H9 (cell line): Measurements from ENCODE around the gene APOBR. TPM values are rescaled to one million over a fixed set of nuclear protein-coding genes. Genes with fewer than 3 reads are reported as not detected.
A peak's percentile ranks its signal among the peaks of the same experiment; 100 is the strongest.

ENCODE experiments used
- DNase-seq: peaks from one replicate; pipeline ENCODE4 v3.0.0-alpha.2; 2017
- H2AFZ ChIP-seq: one replicate; pipeline ENCODE4 v1.6.1; 2013; ENCODE audit warnings: mild to moderate bottlenecking, low read length, control low read depth, moderate library complexity
- H2AK5ac ChIP-seq: 2 replicates; pipeline ENCODE4 v1.6.1; 2013; ENCODE audit warnings: low read length, control low read depth, mixed read lengths; ENCODE audit not compliant: insufficient read length
- H2BK120ac ChIP-seq: one replicate; pipeline ENCODE4 v1.6.1; 2013; ENCODE audit warnings: low read depth, mild to moderate bottlenecking, low read length, control low read depth, inconsistent platforms; ENCODE audit not compliant: poor library complexity, severe bottlenecking
- H2BK12ac ChIP-seq: 2 replicates; pipeline ENCODE4 v1.6.1; 2013; ENCODE audit warnings: low read length, control low read depth, mixed read lengths, low read depth; ENCODE audit not compliant: insufficient read length
- H2BK15ac ChIP-seq: 2 replicates; pipeline ENCODE4 v1.6.1; 2013; ENCODE audit warnings: low read depth, low read length, control low read depth
- H2BK20ac ChIP-seq: one replicate; pipeline ENCODE4 v1.6.1; 2013; ENCODE audit warnings: low read depth, mild to moderate bottlenecking, low read length, control low read depth, inconsistent platforms; ENCODE audit not compliant: poor library complexity, severe bottlenecking
- H2BK5ac ChIP-seq: 2 replicates; pipeline ENCODE4 v1.6.1; 2013; ENCODE audit warnings: low read length, control low read depth, mixed read lengths; ENCODE audit not compliant: insufficient read length
- H3K14ac ChIP-seq: 2 replicates; pipeline ENCODE4 v1.6.1; 2013; ENCODE audit warnings: low read length, control low read depth; ENCODE audit not compliant: insufficient read depth
- H3K18ac ChIP-seq: 2 replicates; pipeline ENCODE4 v1.6.1; 2013; ENCODE audit warnings: low read depth, mild to moderate bottlenecking, mixed read lengths, low read length, control low read depth; ENCODE audit not compliant: insufficient read length
- H3K23ac ChIP-seq: 2 replicates; pipeline ENCODE4 v1.6.1; 2013; ENCODE audit warnings: low read length, control low read depth, mixed read lengths, low read depth; ENCODE audit not compliant: insufficient read length
- H3K23me2 ChIP-seq: 2 replicates; pipeline ENCODE4 v1.6.1; 2013; ENCODE audit warnings: low read depth, mild to moderate bottlenecking, mixed read lengths, low read length, control low read depth; ENCODE audit not compliant: insufficient read length, poor library complexity, severe bottlenecking
- H3K27ac ChIP-seq: 2 replicates; pipeline ENCODE4 v1.5.1; 2013; ENCODE audit warnings: low read length, control low read depth, mixed read lengths, low read depth; ENCODE audit not compliant: insufficient read length
- H3K27me3 ChIP-seq: 2 replicates; pipeline ENCODE4 v1.6.1; 2013; ENCODE audit warnings: low read length, control low read depth, inconsistent platforms; ENCODE audit not compliant: insufficient read depth
- H3K4ac ChIP-seq: 2 replicates; pipeline ENCODE4 v1.6.1; 2013; ENCODE audit warnings: low read depth, mild to moderate bottlenecking, control low read depth, inconsistent platforms, low read length, moderate library complexity
- H3K4me1 ChIP-seq: 2 replicates; pipeline ENCODE4 v1.6.1; 2013; ENCODE audit warnings: low read length, control low read depth, inconsistent platforms; ENCODE audit not compliant: insufficient read depth
- H3K4me2 ChIP-seq: 2 replicates; pipeline ENCODE4 v1.6.1; 2013; ENCODE audit warnings: low read length, control low read depth, mixed read lengths; ENCODE audit not compliant: insufficient read length, insufficient read depth
- H3K56ac ChIP-seq: 2 replicates; pipeline ENCODE4 v1.6.1; 2013; ENCODE audit warnings: low read depth, mild to moderate bottlenecking, mixed read lengths, low read length, control low read depth; ENCODE audit not compliant: insufficient read length
- H3K79me1 ChIP-seq: 2 replicates; pipeline ENCODE4 v1.6.1; 2013; ENCODE audit warnings: low read depth, mild to moderate bottlenecking, moderate library complexity, low read length, control low read depth, inconsistent platforms; ENCODE audit not compliant: insufficient read depth, poor library complexity, severe bottlenecking
- H3K79me2 ChIP-seq: 2 replicates; pipeline ENCODE4 v1.6.1; 2013; ENCODE audit warnings: low read length, control low read depth, inconsistent platforms; ENCODE audit not compliant: insufficient read depth
- H3K9ac ChIP-seq: 2 replicates; pipeline ENCODE4 v1.6.1; 2013; ENCODE audit warnings: low read length, control low read depth, mixed read lengths; ENCODE audit not compliant: insufficient read length; ENCODE audit errors: extremely low read depth
- H3K9me3 ChIP-seq: one replicate; pipeline ENCODE4 v1.6.1; 2013; ENCODE audit warnings: low read depth, low read length, inconsistent platforms; ENCODE audit not compliant: control insufficient read depth
- H3T11ph ChIP-seq: one replicate; pipeline ENCODE4 v1.6.1; 2013; ENCODE audit warnings: mild to moderate bottlenecking, low read length, control low read depth, inconsistent platforms
- H4K20me1 ChIP-seq: one replicate; pipeline ENCODE4 v1.6.1; 2013; ENCODE audit not compliant: control insufficient read depth, insufficient read length, insufficient read depth
- H4K5ac ChIP-seq: 2 replicates; pipeline ENCODE4 v1.6.1; 2013; ENCODE audit warnings: low read depth, mild to moderate bottlenecking, mixed read lengths, low read length, control low read depth; ENCODE audit not compliant: insufficient read length
- H4K8ac ChIP-seq: replicated peaks from 2 replicates; pipeline ENCODE4 v1.6.1; 2013; ENCODE audit warnings: low read length, control low read depth, mixed read lengths, low read depth; ENCODE audit not compliant: insufficient read length
- H4K91ac ChIP-seq: 2 replicates; pipeline ENCODE4 v1.6.1; 2013; ENCODE audit warnings: low read depth, mild to moderate bottlenecking, moderate library complexity, mixed read lengths, low read length, control low read depth; ENCODE audit not compliant: insufficient read length
- H3K27ac Mint-ChIP-seq, 3 experiments: 2 replicates in 2 of 3; 3 replicates in 1 of 3; pipeline ENCODE4 v1.8.0; 2020 to 2021; ENCODE audit warnings: mixed read lengths in 3 of 3, mild to moderate bottlenecking in 1 of 3, moderate library complexity in 1 of 3
- H3K27me3 Mint-ChIP-seq: 2 replicates; pipeline ENCODE4 v1.8.0; 2021; ENCODE audit warnings: low read depth, mild to moderate bottlenecking, moderate library complexity, mixed read lengths
- H3K36me3 Mint-ChIP-seq, 3 experiments: 2 replicates in 2 of 3; 3 replicates in 1 of 3; pipeline ENCODE4 v1.8.0; 2020 to 2021; ENCODE audit warnings: low read depth in 3 of 3, mixed read lengths in 3 of 3; ENCODE audit not compliant: insufficient read depth in 1 of 3
- H3K4me1 Mint-ChIP-seq, 2 experiments: 2 replicates each; pipeline ENCODE4 v1.8.0; 2020; ENCODE audit warnings: mixed read lengths in 2 of 2
- H3K4me3 Mint-ChIP-seq, 2 experiments: 2 replicates in 1 of 2; 3 replicates in 1 of 2; pipeline ENCODE4 v1.8.0; 2020 to 2021; ENCODE audit warnings: mild to moderate bottlenecking in 2 of 2, mixed read lengths in 2 of 2, moderate library complexity in 1 of 2
- H3K9me3 Mint-ChIP-seq, 2 experiments: 2 replicates in 1 of 2; 3 replicates in 1 of 2; pipeline ENCODE4 v1.8.0; 2020; ENCODE audit warnings: mild to moderate bottlenecking in 2 of 2, mixed read lengths in 2 of 2, moderate library complexity in 1 of 2
- WGBS: extraction: QIAGEN DNeasy Blood & Tissue Kit; methylation state at CpG from one replicate; pipeline ENCODE4 v1.1.7; 2013; ENCODE audit warnings: missing lambda C conversion rate, low lambda C conversion rate, mixed read lengths; ENCODE audit not compliant: insufficient read length; ENCODE audit errors: extremely low coverage; 5-methylcytosine and 5-hydroxymethylcytosine counted together
- total RNA-seq: library from RNA; stranded (reverse); gene quantifications from 2 replicates; pipeline ENCODE4 v1.2.1, GENCODE V29; 2021
- TF ChIP-seq, protein P1 (sequence below): fragments of 200-600 bp; sonication (generic); conservative IDR thresholded peaks from 3 replicates; pipeline ENCODE4 v1.8.0; 2021; ENCODE audit warnings: antibody characterized with exemption, mild to moderate bottlenecking

The APOBR gene
- total RNA-seq, 1 experiment from 2014 or later, result not detected

DNA sequence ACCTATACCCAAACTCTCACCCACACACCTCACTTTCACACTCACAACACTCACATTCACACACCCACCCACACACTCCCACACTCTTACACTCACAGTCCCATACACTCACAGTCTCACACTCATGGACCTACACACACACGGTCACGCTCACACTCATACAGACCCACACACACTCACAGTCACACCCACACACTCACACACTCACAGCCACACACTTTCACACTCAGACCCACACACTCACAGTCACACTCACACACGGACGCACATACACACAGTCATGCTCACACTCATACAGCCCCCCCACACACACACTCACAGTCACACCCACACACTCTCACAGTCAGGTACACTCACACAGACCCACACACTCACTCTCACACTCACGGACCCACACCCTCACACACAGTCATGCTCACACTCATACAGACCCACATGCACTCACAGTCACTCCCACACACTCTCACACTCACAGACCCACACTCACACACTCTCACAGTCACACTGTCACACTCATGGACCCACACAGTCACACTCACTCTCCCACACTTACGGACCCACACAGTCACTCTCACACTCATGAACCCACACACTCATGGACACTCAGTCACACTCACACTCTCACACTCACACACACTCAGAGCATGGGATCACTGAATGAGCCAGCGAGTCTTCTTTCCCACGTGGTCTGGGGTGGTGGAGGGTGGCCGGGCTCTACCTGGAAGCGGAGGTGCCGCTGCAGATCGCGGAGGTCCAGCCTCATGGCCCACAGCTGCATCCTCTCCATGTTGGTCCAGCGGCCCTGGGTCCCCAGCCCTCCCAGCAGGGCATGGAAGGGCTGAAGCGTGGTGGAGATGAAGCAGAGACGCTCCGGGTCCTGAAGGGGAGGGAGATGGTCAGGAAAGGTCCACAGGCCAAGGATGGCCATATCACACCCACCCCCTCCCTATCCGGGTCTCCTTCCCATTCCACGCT is 7.1 kb downstream of the APOBR start:
- H2BK15ac ChIP-seq, result no peak overlapping the region
- H3K14ac ChIP-seq, result no peak overlapping the region
- Mint-ChIP-seq H3K4me1 (0 out of 4 replicates have a peak, but pooled peaks cover 0 to 2% of the 10 kb centered on the region in 2 experiments), H3K9me3 (no peaks in the 10 kb centered on the region), H3K27me3 (peaks cover 19% of the 10 kb centered on the region), H3K4me3 (no peak overlapping the region), H3K27ac (no peak overlapping the region), H3K36me3 (no peaks in the 10 kb centered on the region)
- TF ChIP-seq, protein P1, sequence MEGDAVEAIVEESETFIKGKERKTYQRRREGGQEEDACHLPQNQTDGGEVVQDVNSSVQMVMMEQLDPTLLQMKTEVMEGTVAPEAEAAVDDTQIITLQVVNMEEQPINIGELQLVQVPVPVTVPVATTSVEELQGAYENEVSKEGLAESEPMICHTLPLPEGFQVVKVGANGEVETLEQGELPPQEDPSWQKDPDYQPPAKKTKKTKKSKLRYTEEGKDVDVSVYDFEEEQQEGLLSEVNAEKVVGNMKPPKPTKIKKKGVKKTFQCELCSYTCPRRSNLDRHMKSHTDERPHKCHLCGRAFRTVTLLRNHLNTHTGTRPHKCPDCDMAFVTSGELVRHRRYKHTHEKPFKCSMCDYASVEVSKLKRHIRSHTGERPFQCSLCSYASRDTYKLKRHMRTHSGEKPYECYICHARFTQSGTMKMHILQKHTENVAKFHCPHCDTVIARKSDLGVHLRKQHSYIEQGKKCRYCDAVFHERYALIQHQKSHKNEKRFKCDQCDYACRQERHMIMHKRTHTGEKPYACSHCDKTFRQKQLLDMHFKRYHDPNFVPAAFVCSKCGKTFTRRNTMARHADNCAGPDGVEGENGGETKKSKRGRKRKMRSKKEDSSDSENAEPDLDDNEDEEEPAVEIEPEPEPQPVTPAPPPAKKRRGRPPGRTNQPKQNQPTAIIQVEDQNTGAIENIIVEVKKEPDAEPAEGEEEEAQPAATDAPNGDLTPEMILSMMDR, result no peak
- no peak overlapping the region for H3K27ac ChIP-seq
- H4K20me1 ChIP-seq, result no peaks in the 10 kb centered on the region
- H2AK5ac ChIP-seq, result no peak overlapping the region
- H3K79me1 ChIP-seq, result no peaks in the 10 kb centered on the region
- H3K4ac ChIP-seq, result no peak overlapping the region
- no peak overlapping the region for H2BK20ac ChIP-seq
- H2BK120ac ChIP-seq, result no peak overlapping the region
- H3K9ac ChIP-seq, result no peak overlapping the region
- no peak overlapping the region for H2BK12ac ChIP-seq
- no peaks in the 10 kb centered on the region for H3K23me2 ChIP-seq
- no peak overlapping the region for H3K56ac ChIP-seq
- no peaks in the 10 kb centered on the region for H3K79me2 ChIP-seq
- H3K18ac ChIP-seq, result no peak overlapping the region
- H3K23ac ChIP-seq, result no peak overlapping the region
- no peak overlapping the region for H3K4me2 ChIP-seq
- no peak overlapping the region for H4K8ac ChIP-seq
- H4K91ac ChIP-seq, result no peak overlapping the region
- no peak overlapping the region for H2BK5ac ChIP-seq
- H4K5ac ChIP-seq, result peak overlapping the region; percentile 20
- H3T11ph ChIP-seq, result no peak overlapping the region
- H3K9me3 ChIP-seq, result no peaks in the 10 kb centered on the region
- H3K4me1 ChIP-seq, result no peaks in the 10 kb centered on the region
- no peak overlapping the region for H2AFZ ChIP-seq
- no peaks in the 10 kb centered on the region for H3K27me3 ChIP-seq
- DNase-seq, result no peak
- WGBS, result no CpG with 5 or more reads among the region's 19 CpGs
